Islet of Langerhans (tissue), 1 donor: ENCODE measurements around the gene IQCK.

Source experiments
- FAIRE-seq: peaks from one replicate; lab custom pipeline; 2011; peaks lifted over from hg19 to GRCh38; lab: Jason Lieb, UNC

The IQCK gene

DNA sequence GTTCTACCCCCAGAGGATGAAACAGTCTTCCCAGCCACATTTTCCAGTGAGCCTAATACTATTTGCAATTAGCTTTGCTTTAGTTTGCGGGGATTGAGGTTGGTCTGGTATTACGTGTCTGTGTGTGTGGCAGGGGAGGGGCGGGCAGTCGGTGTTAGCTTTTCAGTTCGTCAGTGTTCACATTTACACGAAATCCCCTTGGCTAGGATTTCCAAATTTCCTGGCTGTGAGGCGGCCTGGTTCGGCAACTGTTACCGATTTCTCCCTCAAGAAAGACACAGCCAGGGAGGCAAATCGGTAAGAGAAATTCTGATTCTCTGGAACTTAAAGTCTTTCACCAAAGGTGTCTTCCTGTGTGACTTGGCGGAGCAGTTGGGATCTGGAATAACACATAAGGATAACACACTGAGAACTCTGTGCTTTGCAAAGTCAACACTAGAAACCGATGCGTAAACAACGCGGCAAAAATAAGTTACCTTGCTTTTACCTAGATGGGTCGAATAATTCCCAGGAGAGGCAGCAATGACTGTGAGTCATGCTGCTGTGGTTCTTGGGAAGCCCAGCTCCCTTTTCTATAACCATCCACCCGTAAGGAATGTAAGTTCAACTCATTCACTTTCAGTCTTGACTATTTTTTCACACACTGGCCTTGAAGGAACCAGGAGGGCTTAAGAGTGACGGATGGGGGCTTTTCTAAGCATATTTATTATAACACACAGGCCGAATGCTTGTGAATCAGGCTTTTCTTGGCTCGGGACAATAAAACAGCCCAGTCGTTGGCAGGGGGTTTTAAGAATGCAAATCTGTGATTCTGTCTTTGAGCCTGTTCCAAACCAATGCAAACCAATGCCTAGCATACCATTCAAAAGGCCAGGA is 142.3 kb downstream of the IQCK start:
- FAIRE-seq, result no peak

GRCh38 chr16:19861133-19861532 is 143.1 kb downstream of the IQCK start:
- no peak for FAIRE-seq

DNA sequence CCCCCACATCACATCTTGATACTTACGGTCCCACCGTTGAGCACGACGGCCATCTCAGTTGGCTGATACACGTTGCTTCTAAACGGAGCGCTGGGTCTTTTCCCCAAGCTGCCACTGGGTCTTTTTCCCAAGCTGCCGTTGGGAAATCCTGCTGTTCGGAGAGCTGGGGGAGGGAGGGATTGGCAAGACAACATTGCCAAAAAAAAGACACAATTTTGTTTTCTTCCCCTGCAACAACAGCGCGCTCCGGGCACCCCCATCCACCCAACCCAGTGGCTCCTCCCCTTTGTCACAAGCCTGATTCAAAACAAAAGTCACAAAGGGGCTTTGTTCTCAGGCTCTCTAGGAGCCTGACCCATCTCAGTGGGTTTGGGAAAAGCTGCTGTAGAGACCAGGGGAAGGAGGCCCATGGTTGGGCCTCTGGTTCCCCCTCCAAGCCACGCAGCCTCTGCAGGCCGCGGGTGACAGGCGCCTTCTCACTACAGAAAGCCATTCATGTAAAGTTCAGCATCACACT is 143.8 kb downstream of the IQCK start:
- FAIRE-seq, result no peak

GRCh38 chr16:19863990-19864389 is 145.9 kb downstream of the IQCK start:
- no peak for FAIRE-seq

GRCh38 chr16:19864566-19864965 is 146.5 kb downstream of the IQCK start:
- no peak for FAIRE-seq

DNA sequence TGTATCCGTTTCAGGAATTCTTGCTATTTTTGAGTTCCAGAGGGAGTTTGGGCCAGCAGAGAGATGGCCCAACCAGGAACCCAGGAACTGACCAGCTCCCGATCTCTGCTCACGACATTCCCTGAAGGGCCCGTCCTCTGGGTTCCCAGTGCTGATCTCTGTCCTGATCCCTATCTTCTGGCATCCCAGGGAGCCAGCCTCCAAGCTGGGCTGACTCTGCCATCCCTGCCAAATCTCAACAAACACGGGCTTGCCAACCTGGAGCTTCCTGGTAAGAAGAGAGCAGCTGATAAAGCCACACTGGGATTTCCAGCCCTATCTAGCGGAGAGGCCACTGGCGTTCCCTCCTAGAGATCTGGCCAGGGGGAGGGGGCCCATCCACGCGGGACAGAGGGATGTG is 150.3 kb downstream of the IQCK start:
- FAIRE-seq, result no peak

- no peak for FAIRE-seq
Measured at GRCh38 chr16:19871721-19872120, 153.7 kb downstream of the IQCK start.

GRCh38 chr16:19872179-19872863 is 154.2 kb downstream of the IQCK start:
- FAIRE-seq, result no peak

DNA sequence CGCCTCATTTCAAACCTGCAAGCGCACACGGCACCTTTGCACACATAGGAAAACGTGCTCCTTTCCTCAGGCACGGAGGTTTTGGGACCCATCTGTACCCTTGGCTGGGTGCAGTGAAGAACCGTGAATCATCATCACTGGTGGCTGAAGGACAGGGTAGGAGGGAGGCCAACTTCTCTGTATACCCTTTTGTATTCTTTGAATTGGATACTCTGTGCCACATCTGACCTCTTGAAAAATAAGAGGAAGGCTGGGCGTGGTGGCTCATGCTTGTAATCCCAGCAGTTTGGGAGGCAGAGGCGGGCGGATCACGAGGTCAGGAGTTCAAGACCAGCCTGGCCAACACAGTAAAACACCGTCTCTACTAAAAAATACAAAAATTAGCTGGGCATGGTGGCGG is 154.9 kb downstream of the IQCK start:
- FAIRE-seq, result no peak

DNA sequence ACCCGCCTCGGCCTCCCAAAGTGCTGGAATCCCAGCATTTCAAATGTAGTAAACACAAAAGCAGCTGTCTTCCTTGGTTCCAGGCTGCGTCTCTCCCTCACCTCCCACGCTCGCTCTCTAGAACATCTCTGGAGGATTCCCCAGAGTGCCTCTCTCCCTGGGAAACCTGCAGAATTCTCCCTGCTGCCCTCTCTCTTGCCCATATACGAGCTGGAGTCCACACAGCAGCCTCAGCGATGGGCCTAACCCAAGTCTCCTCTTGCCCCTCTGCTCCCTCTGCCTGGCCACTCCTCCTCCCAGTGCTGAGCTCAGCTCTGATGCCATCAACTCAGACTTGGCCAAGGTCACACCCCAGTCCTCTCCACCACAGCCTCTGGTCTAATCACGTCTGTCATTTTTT is 156.0 kb downstream of the IQCK start:
- no peak for FAIRE-seq

DNA sequence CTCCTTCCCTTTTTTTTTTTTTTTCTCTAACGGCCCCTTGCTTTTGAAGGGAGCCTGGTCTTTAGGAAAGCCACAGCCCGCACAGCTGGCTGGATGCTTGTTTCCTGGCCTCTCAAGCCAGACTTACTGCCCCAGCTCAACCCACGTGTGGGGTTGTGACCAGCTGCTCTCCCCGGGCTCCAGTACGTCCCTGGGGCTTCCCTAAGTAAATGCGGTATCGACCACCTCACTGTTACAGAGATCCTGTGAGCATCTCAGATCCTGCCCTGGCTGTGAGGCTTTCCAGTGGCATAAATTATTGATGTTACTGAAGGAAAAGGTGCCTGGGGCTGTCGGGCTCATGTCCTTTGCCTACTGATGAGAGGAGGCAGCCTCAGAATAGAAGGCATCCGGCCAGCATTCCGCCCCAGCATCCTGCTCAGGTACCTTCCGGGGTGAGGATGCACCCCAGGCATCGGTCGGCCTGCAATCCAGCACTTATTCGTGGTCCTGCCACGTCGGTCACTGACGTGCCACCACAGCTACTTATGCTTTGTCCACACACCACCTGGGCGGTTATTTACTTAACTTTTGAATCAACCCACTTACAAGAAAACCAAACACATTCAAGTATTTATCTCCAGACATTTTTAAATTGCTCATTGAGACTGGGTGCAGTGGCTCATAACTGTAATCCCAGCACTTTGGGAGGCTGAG is 156.9 kb downstream of the IQCK start:
- FAIRE-seq, result no peak

DNA sequence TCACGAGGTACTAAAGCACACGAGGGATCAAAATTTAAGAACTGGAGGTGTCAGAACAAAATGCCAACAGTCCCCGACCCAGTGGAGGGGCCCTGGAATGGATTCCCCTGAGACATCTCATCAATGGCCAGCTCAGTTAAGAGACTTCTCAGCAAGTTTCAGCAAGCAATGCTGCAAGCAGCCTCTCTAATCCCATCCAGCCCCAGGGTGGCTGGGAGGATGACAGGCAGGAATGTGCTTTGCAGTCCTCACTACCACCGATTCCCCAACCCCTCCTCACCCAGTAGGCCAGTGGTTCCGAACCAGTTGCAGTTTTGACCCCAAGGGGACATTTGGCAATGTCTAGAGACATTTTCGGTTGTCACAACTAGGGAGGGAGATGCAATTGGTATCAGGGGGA is 157.8 kb downstream of the IQCK start:
- no peak for FAIRE-seq

DNA sequence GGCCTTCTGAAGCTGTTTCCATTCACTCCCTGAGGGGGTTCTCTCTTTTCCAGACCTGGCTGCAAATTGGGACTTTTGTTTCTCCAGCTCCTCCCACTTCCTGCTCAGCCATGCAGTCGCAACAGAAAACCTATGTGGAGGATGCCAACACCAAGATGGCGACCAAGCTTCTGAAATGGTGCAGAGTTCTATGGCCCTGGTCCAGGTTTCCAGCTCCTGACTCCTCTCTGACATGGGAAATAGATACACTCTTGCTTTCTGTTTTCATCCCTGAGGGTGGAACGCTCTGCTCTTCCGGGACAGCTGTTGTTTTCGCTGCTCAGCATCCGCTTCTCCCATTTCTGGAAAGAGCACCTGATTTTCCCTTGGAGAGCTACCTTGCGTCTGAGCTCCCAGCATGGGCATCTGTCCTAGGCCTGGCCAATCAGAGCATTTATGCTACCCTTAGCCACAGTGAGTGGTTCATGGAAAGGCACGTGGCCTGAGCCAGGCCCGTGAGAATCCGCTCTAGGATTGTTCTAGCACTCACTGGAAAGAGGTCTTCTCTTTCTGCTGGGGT is 158.5 kb downstream of the IQCK start:
- no peak for FAIRE-seq

DNA sequence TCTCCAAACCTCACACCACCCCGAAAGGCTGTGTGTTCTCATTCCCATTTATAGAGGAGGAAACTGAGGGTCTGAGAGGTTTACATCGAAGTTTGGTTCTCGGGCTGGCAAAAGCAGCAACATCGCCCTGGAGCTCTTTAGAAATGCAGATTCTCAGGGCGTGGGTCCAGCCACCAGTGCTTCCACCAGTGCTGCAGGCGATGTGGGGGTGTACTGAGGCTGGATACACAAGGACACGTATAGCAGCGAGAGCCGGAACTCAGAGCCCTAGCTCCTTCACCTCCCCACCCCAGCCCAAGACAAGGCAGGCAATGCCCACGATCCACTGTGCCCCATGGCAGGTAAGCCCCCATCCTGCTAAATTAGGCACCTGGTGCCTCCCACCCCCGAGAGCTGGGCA is 160.7 kb downstream of the IQCK start:
- FAIRE-seq, result no peak

- FAIRE-seq, result no peak
Measured at GRCh38 chr16:19879241-19879792, 161.2 kb downstream of the IQCK start.

- FAIRE-seq, result no peak
Measured at GRCh38 chr16:19881028-19881427, 163.0 kb downstream of the IQCK start.

DNA sequence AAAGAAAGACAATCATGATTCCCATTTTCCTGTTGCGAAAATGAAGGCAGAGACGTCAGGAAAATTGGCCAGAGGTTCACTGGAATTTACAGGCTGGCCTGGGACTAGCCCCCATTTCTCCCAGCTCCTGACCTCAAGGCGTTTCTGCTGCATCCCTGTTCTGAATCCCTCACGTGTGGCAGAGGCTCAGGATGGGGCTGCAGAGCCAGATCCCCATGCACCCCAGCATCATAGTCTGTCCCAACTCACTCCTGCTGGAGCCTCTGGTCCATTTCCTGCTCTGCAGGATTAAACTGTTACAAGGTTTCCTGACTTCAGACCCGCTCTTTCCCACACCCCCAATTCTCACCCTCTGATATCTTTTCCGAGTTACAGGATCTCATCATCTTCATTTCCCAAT is 163.7 kb downstream of the IQCK start:
- no peak for FAIRE-seq

DNA sequence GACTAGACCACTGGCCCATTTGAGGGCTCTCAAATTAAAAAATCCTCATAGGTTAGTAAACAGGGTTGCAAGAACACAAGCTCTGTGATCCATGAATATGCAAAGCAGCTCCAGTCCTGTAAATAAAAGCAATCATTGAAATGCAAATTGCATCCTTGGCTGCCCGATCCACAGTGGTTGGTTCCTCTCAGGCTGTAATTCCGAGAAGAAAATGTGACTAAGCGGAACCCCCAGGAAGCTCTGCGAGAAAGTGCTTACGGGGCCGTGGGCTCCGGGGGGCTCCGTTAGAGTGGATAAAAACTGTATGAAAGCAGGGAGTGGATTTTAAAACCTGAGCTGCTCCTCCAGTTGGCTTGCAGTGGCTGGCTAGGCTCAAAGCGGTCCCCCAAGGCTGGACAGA is 164.1 kb downstream of the IQCK start:
- no peak for FAIRE-seq

- no peak for FAIRE-seq
Measured at GRCh38 chr16:19882646-19883045, 164.6 kb downstream of the IQCK start.

GRCh38 chr16:19883296-19883965 is 165.4 kb downstream of the IQCK start:
- no peak for FAIRE-seq

DNA sequence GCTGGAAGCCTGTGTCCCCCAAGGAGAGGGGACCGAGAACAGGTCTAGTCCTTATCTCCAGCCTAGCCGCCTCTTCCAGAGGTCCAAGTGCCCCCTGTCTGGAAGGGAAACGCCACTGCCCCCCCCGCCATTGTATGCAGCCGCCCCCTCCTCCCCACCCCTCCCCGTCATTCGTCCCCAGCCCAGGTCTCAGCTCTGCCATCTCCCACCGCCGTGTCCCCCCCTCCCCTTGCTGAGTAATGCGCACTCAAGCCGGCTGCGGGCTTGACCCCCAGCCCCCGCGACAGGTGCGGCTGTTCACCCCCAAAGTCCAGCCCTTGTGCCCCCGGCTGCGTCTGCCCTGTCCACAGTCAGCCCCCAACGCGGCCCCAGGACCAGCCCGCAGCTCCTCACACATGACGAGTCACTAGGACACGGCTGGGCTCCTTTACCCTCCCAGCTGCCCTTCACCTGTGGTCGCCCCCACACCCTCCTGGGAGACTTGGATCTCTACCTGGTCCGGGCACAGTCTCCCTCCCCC is 166.0 kb downstream of the IQCK start:
- no peak for FAIRE-seq
